C1 segment of cervical spinal cord (tissue), 14 donors: ENCODE data around the gene CDK5R2.

Experiments used
- DNase-seq, 14 donors: peaks; one replicate each; lab custom pipeline; 2025; lab: John Stamatoyannopoulos, UW

The CDK5R2 gene

GRCh38 chr2:218986148-218986761 lies 26.8 kb downstream of the CDK5R2 start:
- no peak for DNase-seq

- DNase-seq: no peak
These were observed 28.7 kb downstream of the CDK5R2 start for GRCh38 chr2:218988164-218988563.

DNA sequence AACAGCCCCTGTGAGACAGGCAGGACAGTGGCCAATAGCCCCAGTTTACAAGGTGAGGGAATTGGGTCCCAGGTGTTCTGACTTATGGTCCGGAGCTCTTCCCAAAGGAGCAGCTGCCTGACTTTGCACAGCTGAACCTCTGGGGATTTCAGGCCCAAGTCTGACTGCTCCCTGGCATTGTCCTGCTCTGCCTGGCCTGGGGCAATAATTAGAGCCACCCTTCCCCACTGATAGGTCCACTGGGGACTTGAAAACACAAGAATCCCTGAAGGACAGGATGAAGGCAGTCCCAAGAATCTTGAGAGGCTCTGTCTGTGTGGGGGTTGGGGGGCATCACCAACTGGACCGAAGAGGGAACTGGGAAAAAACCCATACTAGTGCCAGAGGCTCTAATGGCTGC lies 29.2 kb downstream of the CDK5R2 start:
- no peak for DNase-seq

GRCh38 chr2:218990052-218990451 lies 30.6 kb downstream of the CDK5R2 start:
- no peak for DNase-seq

GRCh38 chr2:218990612-218991011 lies 31.1 kb downstream of the CDK5R2 start:
- no peak for DNase-seq

GRCh38 chr2:218991674-218992168 lies 32.3 kb downstream of the CDK5R2 start:
- DNase-seq: no peak

DNA sequence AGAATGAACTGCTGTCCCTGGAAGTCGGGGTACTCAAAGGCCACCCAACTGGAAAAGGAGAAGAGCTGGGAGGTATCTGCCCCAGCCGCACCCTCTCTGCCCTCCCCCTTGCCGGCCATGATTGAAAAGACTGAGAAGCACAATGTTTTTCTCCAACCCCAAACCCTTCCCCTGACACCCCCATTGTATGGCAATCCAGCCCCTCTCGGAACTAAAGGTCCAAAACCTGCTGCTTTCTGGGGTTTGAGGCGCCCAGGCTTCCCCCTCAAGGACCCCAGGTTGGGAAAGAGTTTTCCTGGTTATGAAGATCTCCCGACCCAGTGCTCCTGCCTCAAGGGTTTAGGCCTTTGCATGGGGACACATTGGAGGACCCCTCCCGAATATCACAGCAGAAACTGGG lies 32.7 kb downstream of the CDK5R2 start:
- no peak for DNase-seq

- no peak for DNase-seq
These were observed 33.4 kb downstream of the CDK5R2 start for GRCh38 chr2:218992703-218993344.

GRCh38 chr2:218993345-218994315 lies 34.2 kb downstream of the CDK5R2 start, which contains the start of gene CRYBA2:
CRYBA2 (minus strand) TSS chr2:218993422; CDS start chr2:218993176, 246 bp downstream.
- no peak for DNase-seq

GRCh38 chr2:218995561-218995960 lies 36.1 kb downstream of the CDK5R2 start:
- no peak for DNase-seq

GRCh38 chr2:218995972-218996711 lies 36.7 kb downstream of the CDK5R2 start:
- peak; percentile 13 to 86 (median 65) for DNase-seq

GRCh38 chr2:218996937-218997336 lies 37.5 kb downstream of the CDK5R2 start:
- DNase-seq: no peak

DNA sequence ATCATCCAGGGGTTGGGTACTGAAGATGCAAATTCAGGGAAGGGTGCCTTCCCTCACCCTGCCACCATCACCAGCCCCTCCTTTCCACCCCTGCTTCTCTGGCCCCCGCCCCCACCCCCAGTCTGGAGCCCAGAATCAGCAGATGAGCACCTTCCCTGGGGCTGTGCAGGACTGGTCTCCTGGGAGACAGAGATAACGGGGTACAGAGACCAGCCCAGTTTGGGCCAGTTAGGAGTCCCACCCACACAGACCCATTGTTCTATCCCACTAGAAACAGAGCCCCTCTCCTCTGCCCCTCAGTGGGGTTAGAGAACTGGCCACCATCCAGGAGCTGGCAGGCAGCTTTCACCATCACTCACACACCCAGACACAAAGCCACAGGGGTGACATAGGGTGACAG lies 38.3 kb downstream of the CDK5R2 start:
- DNase-seq: no peak

DNA sequence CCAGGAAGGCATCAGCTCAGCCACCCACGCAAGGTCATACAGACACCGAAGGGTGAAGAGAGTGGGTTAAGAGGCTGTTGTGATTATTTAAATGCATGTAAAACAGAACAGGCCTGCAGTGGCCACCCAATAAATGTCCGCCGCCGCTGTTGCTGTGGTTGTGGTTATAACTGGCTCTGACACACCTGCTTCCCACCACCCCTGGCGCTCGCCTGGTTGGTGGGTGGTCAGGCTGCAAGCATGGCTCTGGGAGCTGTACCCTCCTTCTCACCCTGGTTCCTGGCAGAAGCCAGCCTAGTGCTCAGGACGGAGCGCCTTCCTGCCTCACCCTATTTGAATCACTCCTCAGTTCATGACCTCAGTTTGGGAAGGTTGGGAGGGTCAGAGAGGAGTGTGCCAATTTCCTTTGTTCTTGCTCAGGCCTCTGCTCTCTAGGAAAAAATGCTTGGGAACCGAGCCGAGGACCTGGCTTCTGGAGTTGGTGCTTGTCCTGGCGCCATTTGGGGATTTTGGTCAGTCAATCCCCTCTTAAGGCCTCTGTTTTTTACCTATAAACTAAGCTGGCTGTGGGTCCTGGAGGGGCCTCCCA lies 39.0 kb downstream of the CDK5R2 start:
- no peak for DNase-seq

DNA sequence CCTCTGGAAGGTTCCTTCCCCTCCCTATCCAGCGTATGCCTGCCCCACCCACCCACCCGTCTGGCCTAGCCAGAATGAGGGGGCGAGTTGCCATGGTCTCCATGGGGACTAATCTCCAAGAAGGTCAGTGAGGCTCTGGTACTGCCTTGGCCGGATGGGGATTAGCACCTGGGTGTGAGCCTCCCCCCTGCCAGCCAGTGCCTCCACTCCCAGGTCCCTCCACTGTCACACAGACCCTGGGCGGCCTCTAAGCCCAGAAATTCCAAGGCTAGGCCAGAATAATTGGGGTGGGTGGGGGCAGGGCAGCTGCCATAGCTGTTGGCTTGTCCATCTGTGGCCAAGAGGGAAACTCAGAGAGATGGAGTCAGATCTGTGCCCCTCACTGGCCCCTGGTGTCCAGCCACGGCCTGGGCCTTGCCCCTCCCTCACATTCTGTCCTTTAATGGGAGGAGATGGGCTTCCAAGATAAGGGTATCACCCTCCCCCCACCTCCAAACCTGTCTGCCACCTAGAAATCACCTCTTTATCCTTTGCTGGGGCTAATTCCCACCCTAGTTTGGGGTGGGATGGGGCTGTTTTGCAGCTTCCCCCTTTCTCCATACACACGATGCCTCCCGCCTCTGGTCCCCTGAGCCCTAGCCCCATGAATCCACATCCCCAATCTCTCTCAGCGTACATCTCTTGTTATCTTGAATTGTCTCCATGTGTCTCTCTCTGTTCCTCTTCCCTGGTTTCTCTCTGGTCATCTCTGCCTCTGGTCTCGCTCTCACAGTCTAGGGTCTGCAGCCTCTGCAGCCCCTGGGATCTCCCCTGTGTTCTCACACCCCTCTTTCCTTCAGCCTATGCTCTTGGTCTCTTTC lies 39.8 kb downstream of the CDK5R2 start:
- no peak for DNase-seq

DNA sequence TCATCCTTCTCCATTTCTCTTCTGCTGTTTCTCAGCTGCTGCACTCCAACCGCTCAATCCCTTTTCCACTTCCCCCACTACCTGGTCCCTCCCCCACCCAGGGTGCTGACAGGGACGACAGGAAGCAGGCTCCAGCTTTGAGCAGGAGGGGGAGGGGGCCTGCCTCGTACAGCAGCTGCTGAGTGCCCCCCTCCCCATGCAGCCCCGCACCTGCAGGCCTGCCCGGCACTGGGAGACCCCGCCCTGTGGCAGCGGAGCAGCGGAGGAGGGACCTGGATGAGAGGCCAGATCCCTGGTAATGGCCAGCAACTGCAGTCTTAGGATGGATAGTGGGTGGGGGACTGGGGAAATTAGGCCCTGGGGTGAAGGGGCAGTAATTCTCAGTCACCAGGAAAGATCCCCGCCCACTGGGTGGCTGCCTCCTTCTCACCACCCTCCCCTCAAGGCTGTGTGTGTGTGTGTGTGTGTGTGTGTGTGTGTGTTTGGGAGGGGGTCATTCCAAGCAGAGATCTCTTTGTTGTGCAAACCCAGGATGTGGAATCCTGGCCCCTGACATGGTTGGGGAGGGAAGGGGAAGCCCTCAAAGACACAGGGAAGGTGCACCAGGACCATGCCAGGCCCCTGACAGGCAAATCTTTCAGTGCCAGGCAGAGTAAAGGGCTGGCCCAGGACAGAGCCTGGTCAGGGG lies 40.6 kb downstream of the CDK5R2 start:
- no peak for DNase-seq

DNA sequence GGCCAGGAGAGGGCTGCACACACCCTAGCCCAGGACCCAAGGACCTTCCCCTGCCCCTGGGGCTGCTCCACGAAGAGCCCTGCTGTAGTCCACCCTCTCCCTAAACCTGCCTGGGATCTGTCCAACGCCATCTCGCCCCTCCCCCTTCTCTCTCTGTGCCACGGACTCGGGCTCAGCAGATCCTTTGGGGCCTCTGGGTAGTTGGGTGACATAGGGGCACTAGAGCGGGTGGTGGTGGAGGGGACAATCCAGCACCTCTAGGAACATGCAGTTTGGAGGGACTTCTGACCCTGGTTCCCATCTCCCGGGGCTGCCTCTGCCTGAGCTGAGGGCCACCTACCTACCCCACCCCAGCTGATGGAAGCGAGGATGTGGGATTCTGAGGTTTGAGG lies 41.1 kb downstream of the CDK5R2 start:
- DNase-seq: no peak

DNA sequence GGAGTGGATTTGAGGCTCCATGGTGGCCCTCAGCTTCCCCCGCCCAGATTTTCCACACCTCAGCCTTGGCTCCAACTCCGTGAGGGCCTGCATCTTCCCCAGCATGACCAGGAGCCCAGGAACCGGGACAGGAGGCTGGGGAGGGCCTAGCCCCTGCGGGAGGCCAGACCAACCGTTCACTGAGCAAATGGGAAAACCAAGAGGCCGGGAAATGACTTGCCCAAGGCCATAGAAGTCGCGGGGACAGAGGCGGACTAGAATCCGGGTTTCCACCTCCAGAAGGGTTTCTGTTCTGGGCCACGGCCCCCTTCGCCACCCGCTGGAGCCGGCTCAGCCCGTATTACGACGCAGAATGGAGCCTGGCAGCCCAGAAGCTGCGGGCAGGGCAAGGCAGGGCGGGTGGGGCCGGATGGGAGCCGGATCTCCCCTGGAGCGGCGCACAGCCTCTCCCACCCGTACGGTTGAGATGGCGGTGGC lies 41.7 kb downstream of the CDK5R2 start:
- DNase-seq: no peak
